ENCODE measurements around the gene NRP1. TPM values are rescaled to one million over a fixed set of nuclear protein-coding genes. Genes with fewer than 3 reads are reported as not detected.

The NRP1 gene
- total RNA-seq, 1 experiment from 2014 or later: 3.0 TPM

DNA sequence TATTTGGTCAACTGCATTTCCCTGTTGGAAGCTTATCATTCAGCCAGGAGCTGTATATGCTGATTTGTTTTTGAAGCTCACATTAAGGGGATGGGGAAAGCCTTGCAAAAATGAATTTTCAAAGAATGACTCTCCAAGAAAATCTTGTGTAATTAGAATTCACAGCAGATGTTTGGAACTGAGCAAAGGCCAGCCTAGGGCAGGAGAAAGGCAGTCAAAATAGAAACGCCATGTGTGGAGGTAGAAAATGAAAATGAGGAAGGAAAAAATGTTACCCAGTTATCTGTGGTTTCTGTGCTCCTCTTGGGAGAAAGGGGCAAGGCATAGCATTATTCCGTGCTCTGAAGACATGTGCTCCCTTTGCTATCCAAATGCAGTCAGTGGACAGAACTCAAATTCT lies 93.5 kb downstream of the NRP1 start:
- H3K27ac Mint-ChIP-seq: no peak overlapping the region
- DNase-seq (ENCODE audit: low spot score) (no peak), ATAC-seq (no peak)
- no peaks in the 10 kb centered on the region for H3K27me3 Mint-ChIP-seq (ENCODE audit: low read depth)
- H3K4me3 Mint-ChIP-seq: no peak overlapping the region
- CTCF ChIA-PET: interaction anchor here (1.0 kb wide), 1 partner anchor 125 kb away, joined by 4 read pairs; no protein-coding TSS in a partner anchor
- no peaks in the 10 kb centered on the region for H3K4me1 Mint-ChIP-seq
- TF ChIP-seq, protein P1, sequence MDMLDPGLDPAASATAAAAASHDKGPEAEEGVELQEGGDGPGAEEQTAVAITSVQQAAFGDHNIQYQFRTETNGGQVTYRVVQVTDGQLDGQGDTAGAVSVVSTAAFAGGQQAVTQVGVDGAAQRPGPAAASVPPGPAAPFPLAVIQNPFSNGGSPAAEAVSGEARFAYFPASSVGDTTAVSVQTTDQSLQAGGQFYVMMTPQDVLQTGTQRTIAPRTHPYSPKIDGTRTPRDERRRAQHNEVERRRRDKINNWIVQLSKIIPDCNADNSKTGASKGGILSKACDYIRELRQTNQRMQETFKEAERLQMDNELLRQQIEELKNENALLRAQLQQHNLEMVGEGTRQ (CRISPR knock-in tag; IDR thresholded peaks at IDR 0.05): no peak
- TF ChIP-seq ZNF423 (CRISPR knock-in tag; IDR thresholded peaks at IDR 0.05) (no peak), NFYB (CRISPR knock-in tag; conservative IDR thresholded peaks at IDR 0.05; ENCODE audit: low read depth) (no peak)
- TF ChIP-seq, protein P2, sequence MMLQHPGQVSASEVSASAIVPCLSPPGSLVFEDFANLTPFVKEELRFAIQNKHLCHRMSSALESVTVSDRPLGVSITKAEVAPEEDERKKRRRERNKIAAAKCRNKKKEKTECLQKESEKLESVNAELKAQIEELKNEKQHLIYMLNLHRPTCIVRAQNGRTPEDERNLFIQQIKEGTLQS (CRISPR knock-in tag; conservative IDR thresholded peaks at IDR 0.05): no peak
- no peaks in the 10 kb centered on the region for H3K36me3 Mint-ChIP-seq
- H3K9me3 Mint-ChIP-seq: no peaks in the 10 kb centered on the region
- POLR2A ChIA-PET: no interaction called here

DNA sequence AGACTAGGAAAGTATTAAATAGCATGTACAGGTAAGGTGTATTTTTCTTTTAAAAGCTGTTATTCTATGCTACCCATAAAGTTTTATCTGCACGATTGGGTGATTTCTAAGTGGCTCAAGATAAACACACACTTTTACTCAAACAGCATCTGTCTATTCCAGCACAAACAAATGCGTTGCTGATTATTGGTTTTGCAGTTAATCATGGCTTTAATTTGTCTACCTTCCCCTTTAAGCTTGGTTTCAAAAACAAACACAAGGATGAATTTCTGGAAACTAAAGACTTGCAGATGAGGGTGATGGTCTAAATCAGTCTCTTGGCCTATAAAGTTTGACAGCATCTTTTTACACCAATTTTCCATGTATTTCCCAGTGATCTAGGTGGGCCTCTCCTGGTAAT lies 94.2 kb downstream of the NRP1 start:
- ChIA-PET CTCF (interaction anchor here (1.0 kb wide), 1 partner anchor 124 kb away, joined by 4 read pairs; no protein-coding TSS in a partner anchor), POLR2A (no interaction called here)
- no peaks in the 10 kb centered on the region for H3K27me3 Mint-ChIP-seq (ENCODE audit: low read depth)
- no peak for DNase-seq (ENCODE audit: low spot score)
- TF ChIP-seq, protein P3, sequence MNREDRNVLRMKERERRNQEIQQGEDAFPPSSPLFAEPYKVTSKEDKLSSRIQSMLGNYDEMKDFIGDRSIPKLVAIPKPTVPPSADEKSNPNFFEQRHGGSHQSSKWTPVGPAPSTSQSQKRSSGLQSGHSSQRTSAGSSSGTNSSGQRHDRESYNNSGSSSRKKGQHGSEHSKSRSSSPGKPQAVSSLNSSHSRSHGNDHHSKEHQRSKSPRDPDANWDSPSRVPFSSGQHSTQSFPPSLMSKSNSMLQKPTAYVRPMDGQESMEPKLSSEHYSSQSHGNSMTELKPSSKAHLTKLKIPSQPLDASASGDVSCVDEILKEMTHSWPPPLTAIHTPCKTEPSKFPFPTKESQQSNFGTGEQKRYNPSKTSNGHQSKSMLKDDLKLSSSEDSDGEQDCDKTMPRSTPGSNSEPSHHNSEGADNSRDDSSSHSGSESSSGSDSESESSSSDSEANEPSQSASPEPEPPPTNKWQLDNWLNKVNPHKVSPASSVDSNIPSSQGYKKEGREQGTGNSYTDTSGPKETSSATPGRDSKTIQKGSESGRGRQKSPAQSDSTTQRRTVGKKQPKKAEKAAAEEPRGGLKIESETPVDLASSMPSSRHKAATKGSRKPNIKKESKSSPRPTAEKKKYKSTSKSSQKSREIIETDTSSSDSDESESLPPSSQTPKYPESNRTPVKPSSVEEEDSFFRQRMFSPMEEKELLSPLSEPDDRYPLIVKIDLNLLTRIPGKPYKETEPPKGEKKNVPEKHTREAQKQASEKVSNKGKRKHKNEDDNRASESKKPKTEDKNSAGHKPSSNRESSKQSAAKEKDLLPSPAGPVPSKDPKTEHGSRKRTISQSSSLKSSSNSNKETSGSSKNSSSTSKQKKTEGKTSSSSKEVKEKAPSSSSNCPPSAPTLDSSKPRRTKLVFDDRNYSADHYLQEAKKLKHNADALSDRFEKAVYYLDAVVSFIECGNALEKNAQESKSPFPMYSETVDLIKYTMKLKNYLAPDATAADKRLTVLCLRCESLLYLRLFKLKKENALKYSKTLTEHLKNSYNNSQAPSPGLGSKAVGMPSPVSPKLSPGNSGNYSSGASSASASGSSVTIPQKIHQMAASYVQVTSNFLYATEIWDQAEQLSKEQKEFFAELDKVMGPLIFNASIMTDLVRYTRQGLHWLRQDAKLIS (CRISPR knock-in tag; IDR thresholded peaks at IDR 0.05; ENCODE audit: borderline replicate concordance): no peak
- TF ChIP-seq ZNF263 (CRISPR knock-in tag; IDR thresholded peaks at IDR 0.05; ENCODE audit: low read depth) (no peak), NR3C1 (CRISPR knock-in tag; conservative IDR thresholded peaks at IDR 0.05; ENCODE audit: low read depth) (no peak), ATF6 (CRISPR knock-in tag; IDR thresholded peaks at IDR 0.05) (no peak), CDX4 (CRISPR knock-in tag; IDR thresholded peaks at IDR 0.05; ENCODE audit: borderline replicate concordance) (no peak)
- no peak overlapping the region for H3K27ac Mint-ChIP-seq
- ATAC-seq: no peak
- H3K36me3 Mint-ChIP-seq: no peaks in the 10 kb centered on the region
- no peaks in the 10 kb centered on the region for H3K9me3 Mint-ChIP-seq
- H3K4me3 Mint-ChIP-seq: no peak overlapping the region
- H3K4me1 Mint-ChIP-seq: peaks cover 6% of the 10 kb centered on the region

DNA sequence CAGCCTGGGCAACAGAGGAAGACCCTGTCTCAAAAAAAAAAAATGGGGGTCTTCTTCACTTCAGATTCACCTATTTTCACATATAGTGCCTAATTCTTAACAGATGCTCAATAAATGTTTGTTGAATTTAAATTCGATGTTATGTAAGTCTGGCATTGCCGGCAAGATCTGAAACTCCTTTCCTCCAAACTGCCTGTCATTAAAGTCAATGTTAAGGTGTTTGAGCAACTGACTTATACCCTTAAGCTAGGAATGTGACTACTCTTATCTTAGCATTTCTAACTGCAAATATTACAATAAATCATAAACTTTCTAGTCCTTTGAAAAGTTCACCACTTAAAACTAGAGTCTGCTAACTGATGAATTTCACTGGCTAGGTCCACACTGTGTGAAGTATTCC lies 95.2 kb downstream of the NRP1 start:
- ChIA-PET POLR2A (no interaction called here), CTCF (no interaction called here)
- Mint-ChIP-seq H3K27me3 (ENCODE audit: low read depth) (no peaks in the 10 kb centered on the region), H3K9me3 (no peaks in the 10 kb centered on the region), H3K4me1 (peaks cover 11% of the 10 kb centered on the region), H3K27ac (no peak overlapping the region), H3K4me3 (no peak overlapping the region), H3K36me3 (no peaks in the 10 kb centered on the region)
- DNase-seq (ENCODE audit: low spot score): no peak
- ATAC-seq: no peak
- TF ChIP-seq NFE2L1 (CRISPR knock-in tag; IDR thresholded peaks at IDR 0.05) (no peak), ZNF317 (CRISPR knock-in tag; IDR thresholded peaks at IDR 0.05; ENCODE audit: borderline replicate concordance, low read depth) (no peak), HMGXB4 (CRISPR knock-in tag; IDR thresholded peaks at IDR 0.05) (no peak), RORB (CRISPR knock-in tag; IDR thresholded peaks at IDR 0.05) (no peak), RELA (CRISPR knock-in tag; IDR thresholded peaks at IDR 0.05; ENCODE audit: borderline replicate concordance) (no peak), PREB (CRISPR knock-in tag; IDR thresholded peaks at IDR 0.05; ENCODE audit: borderline replicate concordance) (no peak), TP53 (CRISPR knock-in tag; IDR thresholded peaks at IDR 0.05) (no peak), ELF4 (CRISPR knock-in tag; IDR thresholded peaks at IDR 0.05; ENCODE audit: low read depth) (no peak), NFATC4 (CRISPR knock-in tag; IDR thresholded peaks at IDR 0.05) (no peak)
- TF ChIP-seq, protein P2 (CRISPR knock-in tag; conservative IDR thresholded peaks at IDR 0.05): no peak

Measured in WTC11 (cell line).